Erythroblast (primary cell): ENCODE data around the gene B3GNT5.

ENCODE experiments used
- GATA1 ChIP-seq: IDR thresholded peaks from 2 replicates; pipeline ENCODE4 v1.6.1; 2011; ENCODE audit warnings: low read depth, mild to moderate bottlenecking, control low read depth, low read length, moderate library complexity
- POLR2A ChIP-seq: IDR thresholded peaks from 2 replicates; pipeline ENCODE4 v1.6.1; 2011; ENCODE audit warnings: mild to moderate bottlenecking, low read length

DNA sequence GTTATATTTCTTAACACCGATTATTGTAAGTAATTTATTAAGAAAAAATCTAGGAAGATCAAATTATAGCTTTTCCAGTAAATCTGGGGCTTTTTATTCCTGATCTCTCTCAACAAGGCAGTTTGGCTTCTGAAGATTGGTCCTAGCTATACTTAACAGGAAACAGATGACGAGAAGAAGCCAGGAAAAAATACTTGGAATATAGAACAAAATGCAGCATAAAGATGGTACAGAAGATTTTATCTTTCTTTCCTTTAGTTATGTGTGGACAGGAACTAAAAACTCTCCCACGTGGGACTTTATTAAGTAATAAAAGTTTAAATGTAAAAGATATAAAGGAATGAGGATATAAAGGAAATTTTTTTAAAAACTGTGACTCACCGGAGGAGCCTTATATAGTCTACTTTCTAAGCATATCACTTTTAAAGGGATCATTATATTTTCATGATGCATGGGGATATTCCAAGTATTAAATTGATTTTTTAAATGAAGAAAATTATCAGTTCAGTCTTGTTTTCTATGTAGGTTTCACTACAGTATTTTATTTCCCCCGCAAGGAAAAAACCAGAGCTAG lies 8.2 kb downstream of the B3GNT5 start:
- TF ChIP-seq GATA1 (no peak), POLR2A (no peak)
